ENCODE measurements around the gene IFI44L. TPM values are rescaled to one million over a fixed set of nuclear protein-coding genes. Genes with fewer than 3 reads are reported as not detected.
A peak's percentile ranks its signal among the peaks of the same experiment; 100 is the strongest.

Gene IFI44L
- 1 to 10 TPM; 2.2 to 7.5 (median 2.7) TPM for total RNA-seq

GRCh38 chr1:78619803-78620579 lies at the start of gene IFI44L:
TSS of gene IFI44L (plus strand) at chr1:78620448. CDS start at chr1:78627916, 7,468 bp downstream.
- Mint-ChIP-seq H3K36me3 (ENCODE audit: insufficient read depth) (peaks cover 15% of the 10 kb centered on the region), H3K4me3 (peak within 1 kb of the TSS; percentile 84), H3K27me3 (ENCODE audit: low read depth) (no peaks in the 10 kb centered on the region), H3K4me1 (ENCODE audit: low read depth) (peaks cover 60% of the 10 kb centered on the region), H3K9me3 (no peaks in the 10 kb centered on the region)
- DNase-seq (peak; percentile 68), ATAC-seq (peak; percentile 49 to 54)

- no peak for DNase-seq
- no peaks in the 10 kb centered on the region for H3K4me1 Mint-ChIP-seq (ENCODE audit: low read depth)
- H3K27me3 Mint-ChIP-seq (ENCODE audit: low read depth) = no peaks in the 10 kb centered on the region
- ATAC-seq = no peak
- H3K4me3 Mint-ChIP-seq = no peak overlapping the region
- H3K36me3 Mint-ChIP-seq (ENCODE audit: insufficient read depth) = no peaks in the 10 kb centered on the region
- H3K9me3 Mint-ChIP-seq = no peaks in the 10 kb centered on the region
Observed at GRCh38 chr1:78570539-78570938, 49.7 kb upstream of the IFI44L start.

GRCh38 chr1:78577257-78578100 lies 42.8 kb upstream of the IFI44L start:
- Mint-ChIP-seq H3K36me3 (ENCODE audit: insufficient read depth) (no peaks in the 10 kb centered on the region), H3K27me3 (ENCODE audit: low read depth) (no peaks in the 10 kb centered on the region), H3K4me3 (no peak overlapping the region), H3K9me3 (no peaks in the 10 kb centered on the region), H3K4me1 (ENCODE audit: low read depth) (no peaks in the 10 kb centered on the region)
- ATAC-seq (no peak), DNase-seq (no peak)

GRCh38 chr1:78586572-78586971 lies 33.7 kb upstream of the IFI44L start:
- Mint-ChIP-seq H3K36me3 (ENCODE audit: insufficient read depth) (no peaks in the 10 kb centered on the region), H3K27me3 (ENCODE audit: low read depth) (peaks cover 2% of the 10 kb centered on the region), H3K4me1 (ENCODE audit: low read depth) (no peaks in the 10 kb centered on the region), H3K4me3 (no peak overlapping the region), H3K9me3 (no peaks in the 10 kb centered on the region)
- DNase-seq (no peak), ATAC-seq (no peak)

- ATAC-seq = no peak
Observed at GRCh38 chr1:78587211-78587610, 33.0 kb upstream of the IFI44L start.

GRCh38 chr1:78591971-78592370 lies 28.3 kb upstream of the IFI44L start:
- peaks cover 5% of the 10 kb centered on the region for H3K9me3 Mint-ChIP-seq
- no peaks in the 10 kb centered on the region for H3K4me1 Mint-ChIP-seq (ENCODE audit: low read depth)
- H3K4me3 Mint-ChIP-seq = no peak overlapping the region
- H3K27me3 Mint-ChIP-seq (ENCODE audit: low read depth) = peaks cover 4% of the 10 kb centered on the region
- H3K36me3 Mint-ChIP-seq (ENCODE audit: insufficient read depth) = no peaks in the 10 kb centered on the region
- no peak for ATAC-seq
- DNase-seq = no peak

More at GRCh38 chr1:78587211-78587610, 33.0 kb upstream of the IFI44L start:
- H3K27me3 Mint-ChIP-seq (ENCODE audit: low read depth) = peaks cover 2% of the 10 kb centered on the region
- DNase-seq = no peak
- H3K36me3 Mint-ChIP-seq (ENCODE audit: insufficient read depth) = no peaks in the 10 kb centered on the region
- H3K4me3 Mint-ChIP-seq = no peak overlapping the region
- no peaks in the 10 kb centered on the region for H3K4me1 Mint-ChIP-seq (ENCODE audit: low read depth)
- H3K9me3 Mint-ChIP-seq = no peaks in the 10 kb centered on the region

- Mint-ChIP-seq H3K4me3 (no peak overlapping the region), H3K4me1 (ENCODE audit: low read depth) (no peaks in the 10 kb centered on the region), H3K36me3 (ENCODE audit: insufficient read depth) (no peaks in the 10 kb centered on the region), H3K9me3 (no peaks in the 10 kb centered on the region), H3K27me3 (ENCODE audit: low read depth) (peaks cover 4% of the 10 kb centered on the region)
- DNase-seq (no peak), ATAC-seq (no peak)
Observed at GRCh38 chr1:78599294-78599693, 21.0 kb upstream of the IFI44L start.

- Mint-ChIP-seq H3K9me3 (no peaks in the 10 kb centered on the region), H3K36me3 (ENCODE audit: insufficient read depth) (no peaks in the 10 kb centered on the region), H3K4me1 (ENCODE audit: low read depth) (no peaks in the 10 kb centered on the region), H3K27me3 (ENCODE audit: low read depth) (peaks cover 4% of the 10 kb centered on the region), H3K4me3 (no peak overlapping the region)
- ATAC-seq = no peak
- no peak for DNase-seq
Observed at GRCh38 chr1:78601068-78601467, 19.2 kb upstream of the IFI44L start.

- Mint-ChIP-seq H3K4me3 (no peak overlapping the region), H3K9me3 (no peaks in the 10 kb centered on the region), H3K27me3 (ENCODE audit: low read depth) (peaks cover 3% of the 10 kb centered on the region), H3K4me1 (ENCODE audit: low read depth) (no peaks in the 10 kb centered on the region), H3K36me3 (ENCODE audit: insufficient read depth) (no peaks in the 10 kb centered on the region)
- no peak for DNase-seq
- ATAC-seq = no peak
Observed at GRCh38 chr1:78603206-78603605, 17.0 kb upstream of the IFI44L start.

GRCh38 chr1:78604643-78605042 lies 15.6 kb upstream of the IFI44L start:
- no peaks in the 10 kb centered on the region for H3K4me1 Mint-ChIP-seq (ENCODE audit: low read depth)
- ATAC-seq (no peak), DNase-seq (no peak)
- H3K27me3 Mint-ChIP-seq (ENCODE audit: low read depth) = peaks cover 3% of the 10 kb centered on the region
- no peaks in the 10 kb centered on the region for H3K36me3 Mint-ChIP-seq (ENCODE audit: insufficient read depth)
- H3K4me3 Mint-ChIP-seq = no peak overlapping the region
- H3K9me3 Mint-ChIP-seq = no peaks in the 10 kb centered on the region

- Mint-ChIP-seq H3K36me3 (ENCODE audit: insufficient read depth) (no peaks in the 10 kb centered on the region), H3K27me3 (ENCODE audit: low read depth) (peaks cover 3% of the 10 kb centered on the region), H3K9me3 (no peaks in the 10 kb centered on the region), H3K4me1 (ENCODE audit: low read depth) (no peaks in the 10 kb centered on the region), H3K4me3 (no peak overlapping the region)
- ATAC-seq (no peak), DNase-seq (no peak)
Observed at GRCh38 chr1:78606274-78606673, 14.0 kb upstream of the IFI44L start.

GRCh38 chr1:78607334-78607927 lies 12.8 kb upstream of the IFI44L start:
- H3K36me3 Mint-ChIP-seq (ENCODE audit: insufficient read depth) = no peaks in the 10 kb centered on the region
- ATAC-seq = no peak
- no peaks in the 10 kb centered on the region for H3K4me1 Mint-ChIP-seq (ENCODE audit: low read depth)
- H3K27me3 Mint-ChIP-seq (ENCODE audit: low read depth) = peaks cover 3% of the 10 kb centered on the region
- no peaks in the 10 kb centered on the region for H3K9me3 Mint-ChIP-seq
- no peak for DNase-seq
- H3K4me3 Mint-ChIP-seq = no peak overlapping the region

- Mint-ChIP-seq H3K9me3 (no peaks in the 10 kb centered on the region), H3K27me3 (ENCODE audit: low read depth) (peaks cover 3% of the 10 kb centered on the region), H3K36me3 (ENCODE audit: insufficient read depth) (no peaks in the 10 kb centered on the region), H3K4me3 (no peak overlapping the region), H3K4me1 (ENCODE audit: low read depth) (no peaks in the 10 kb centered on the region)
- no peak for DNase-seq
- ATAC-seq = no peak
Observed at GRCh38 chr1:78607944-78608343, 12.3 kb upstream of the IFI44L start.

- Mint-ChIP-seq H3K4me3 (no peak overlapping the region), H3K36me3 (ENCODE audit: insufficient read depth) (no peaks in the 10 kb centered on the region), H3K27me3 (ENCODE audit: low read depth) (no peaks in the 10 kb centered on the region), H3K4me1 (ENCODE audit: low read depth) (peaks cover 39% of the 10 kb centered on the region), H3K9me3 (no peaks in the 10 kb centered on the region)
- DNase-seq (peak; percentile 25), ATAC-seq (peak; percentile 52 to 57)
Observed at GRCh38 chr1:78617615-78618026, 2.6 kb upstream of the IFI44L start.
